Spleen (tissue), 7 donors: Measurements from ENCODE around the gene AQP12A.

Experiments
- CTCF ChIP-seq, 11 experiments: fragments of 200-600 bp in 7 of 11; fragments of 450-650 bp in 4 of 11; sonication (generic) in 4 of 11; IDR thresholded peaks in 8 of 11; conservative IDR thresholded peaks in 3 of 11; 1 replicate in 7 of 11; 2 replicates in 4 of 11; pipeline versions ENCODE4 v1.4.0 to v1.8.0; 2016 to 2021; ENCODE audit warnings: antibody characterized with exemption in 11 of 11, inconsistent platforms in 4 of 11, mild to moderate bottlenecking in 1 of 11
- POLR2A ChIP-seq, 3 donors: fragments of 450-650 bp; IDR thresholded peaks; one replicate each; pipeline ENCODE4 v1.5.1; 2017; ENCODE audit warnings: antibody characterized with exemption in 3 of 3, mild to moderate bottlenecking in 1 of 3
- POLR2AphosphoS5 ChIP-seq, 3 donors: sonication (generic); formaldehyde crosslinking; IDR thresholded peaks; one replicate each; pipeline ENCODE4 v1.5.1; 2017; ENCODE audit warnings: antibody characterized with exemption in 3 of 3
- donor health status: DM: no; HTN: no; CAD: no; lungs with moderate emphysema.
- donor health status: DM: no; HTN: no; CAD: no.
- donor health status: DM: no; HTN: no; CAD: no.

- TF ChIP-seq CTCF (IDR thresholded peaks at IDR 0.05 in 8 of 11, conservative IDR thresholded peaks at IDR 0.05 in 3 of 11) = no peak
- no peak for TF ChIP-seq POLR2A (IDR thresholded peaks at IDR 0.05)
- TF ChIP-seq POLR2AphosphoS5 (IDR thresholded peaks at IDR 0.05) = no peak
Observed at GRCh38 chr2:240732911-240733622, 41.4 kb downstream of the AQP12A start.
